Ecto neural progenitor cell (in vitro differentiated cells): ENCODE data around the gene USP17L17.
A peak's percentile ranks its signal among the peaks of the same experiment; 100 is the strongest.
"Not testable (repeated sequence)": the region's sequence is repeated elsewhere in the genome, so short reads cannot be mapped to it uniquely, and the experiment has no call there.

Source experiments
- DNase-seq: peaks from one replicate; pipeline ENCODE4 v3.0.0-alpha.2; 2018; ENCODE audit warnings: low spot score

The USP17L17 gene

GRCh38 chr4:9243579-9243978 lies at the start of gene USP17L17:
Gene USP17L17, plus strand, starts transcription at chr4:9243879. Its CDS starts 0 bp downstream, at chr4:9243879.
- not testable (repeated sequence) for DNase-seq

- DNase-seq = not testable (repeated sequence)
Observed at GRCh38 chr4:9210357-9210756, 33.3 kb upstream of the USP17L17 start, which contains the start of gene USP17L10. Gene USP17L10, plus strand, starts transcription at chr4:9210657. Its CDS starts 0 bp downstream, at chr4:9210657.

GRCh38 chr4:9214701-9215100 lies 29.0 kb upstream of the USP17L17 start:
- DNase-seq = not testable (repeated sequence)

- not testable (repeated sequence) for DNase-seq
Observed at GRCh38 chr4:9215105-9215504, 28.6 kb upstream of the USP17L17 start, which contains the start of gene USP17L11. Gene USP17L11, plus strand, starts transcription at chr4:9215405. Its CDS starts 0 bp downstream, at chr4:9215405.

GRCh38 chr4:9219852-9220251 lies 23.8 kb upstream of the USP17L17 start, which contains the start of gene USP17L12:
Gene USP17L12, plus strand, starts transcription at chr4:9220152. Its CDS starts 0 bp downstream, at chr4:9220152.
- not testable (repeated sequence) for DNase-seq

- DNase-seq = not testable (repeated sequence)
Observed at GRCh38 chr4:9224596-9224995, 19.1 kb upstream of the USP17L17 start, which contains the start of gene USP17L13. Gene USP17L13, plus strand, starts transcription at chr4:9224896. Its CDS starts 0 bp downstream, at chr4:9224896.

- DNase-seq = not testable (repeated sequence)
Observed at GRCh38 chr4:9230249-9230648, 13.4 kb upstream of the USP17L17 start.

- not testable (repeated sequence) for DNase-seq
Observed at GRCh38 chr4:9234085-9234484, 9.6 kb upstream of the USP17L17 start, which contains the start of gene USP17L15. Gene USP17L15, plus strand, starts transcription at chr4:9234385. Its CDS starts 0 bp downstream, at chr4:9234385.

- not testable (repeated sequence) for DNase-seq
Observed at GRCh38 chr4:9238461-9238860, 5.2 kb upstream of the USP17L17 start.

- DNase-seq = peak; percentile 29
Observed at GRCh38 chr4:9247953-9248680, 4.4 kb downstream of the USP17L17 start, which contains the start of gene USP17L18. Gene USP17L18, plus strand, starts transcription at chr4:9248630. Its CDS starts 0 bp downstream, at chr4:9248630.

GRCh38 chr4:9253078-9253477 lies 9.4 kb downstream of the USP17L17 start, which contains the start of gene USP17L19:
Gene USP17L19, plus strand, starts transcription at chr4:9253378. Its CDS starts 0 bp downstream, at chr4:9253378.
- not testable (repeated sequence) for DNase-seq

GRCh38 chr4:9257824-9258223 lies 14.1 kb downstream of the USP17L17 start, which contains the start of gene USP17L20:
Gene USP17L20, plus strand, starts transcription at chr4:9258124. Its CDS starts 0 bp downstream, at chr4:9258124.
- DNase-seq = not testable (repeated sequence)

- DNase-seq = not testable (repeated sequence)
Observed at GRCh38 chr4:9262572-9262971, 18.9 kb downstream of the USP17L17 start, which contains the start of gene USP17L21. Gene USP17L21, plus strand, starts transcription at chr4:9262872. Its CDS starts 0 bp downstream, at chr4:9262872.

GRCh38 chr4:9267319-9267718 lies 23.6 kb downstream of the USP17L17 start, which contains the start of gene USP17L22:
Gene USP17L22, plus strand, starts transcription at chr4:9267619. Its CDS starts 0 bp downstream, at chr4:9267619.
- DNase-seq = not testable (repeated sequence)

- DNase-seq = not testable (repeated sequence)
Observed at GRCh38 chr4:9271719-9272118, 28.0 kb downstream of the USP17L17 start.
